ENCODE results near the gene AKR1B15. TPM values are rescaled to one million over a fixed set of nuclear protein-coding genes. Genes with fewer than 3 reads are reported as not detected.
"Not testable (repeated sequence)": the region's sequence is repeated elsewhere in the genome, so short reads cannot be mapped to it uniquely, and the experiment has no call there.

The AKR1B15 gene
- total RNA-seq, 3 donors from 2014 or later, result 3.1 to 8.0 TPM; not detected in 1

- no peak for TF ChIP-seq CTCF (IDR thresholded peaks at IDR 0.05)
- ATAC-seq (no peak), DNase-seq (no peak)
- H3K9me3 ChIP-seq, result no peaks in the 10 kb centered on the region
- H3K36me3 ChIP-seq (ENCODE audit: low read depth), result no peaks in the 10 kb centered on the region
- H3K4me1 ChIP-seq (ENCODE audit: low read depth), result no peaks in the 10 kb centered on the region
- no peak overlapping the region for H3K4me3 ChIP-seq
- intact Hi-C loops (cut with DNase I, micrococcal nuclease), result no loop called here
Observed at GRCh38 chr7:134557391-134557790, 8.5 kb downstream of the AKR1B15 start.

- DNase-seq (no peak), ATAC-seq (no peak)
- intact Hi-C loops (cut with DNase I, micrococcal nuclease), result no loop called here
- no peaks in the 10 kb centered on the region for H3K36me3 ChIP-seq (ENCODE audit: low read depth)
- no peak for TF ChIP-seq CTCF (IDR thresholded peaks at IDR 0.05)
- no peak overlapping the region for H3K4me3 ChIP-seq
- no peaks in the 10 kb centered on the region for H3K4me1 ChIP-seq (ENCODE audit: low read depth)
- H3K9me3 ChIP-seq, result no peaks in the 10 kb centered on the region
Observed at GRCh38 chr7:134558370-134558769, 9.5 kb downstream of the AKR1B15 start.

- DNase-seq; ATAC-seq; H3K4me1 ChIP-seq (ENCODE audit: low read depth); H3K36me3 ChIP-seq (ENCODE audit: low read depth); H3K9me3 ChIP-seq; intact Hi-C loops (cut with DNase I, micrococcal nuclease); H3K4me3 ChIP-seq: not testable (repeated sequence)
Observed at GRCh38 chr7:134561616-134562015, 12.7 kb downstream of the AKR1B15 start.

- intact Hi-C loops (cut with DNase I, micrococcal nuclease), result no loop called here
- Histone ChIP-seq H3K4me1 (ENCODE audit: low read depth) (no peaks in the 10 kb centered on the region), H3K9me3 (no peaks in the 10 kb centered on the region), H3K4me3 (no peak overlapping the region), H3K36me3 (ENCODE audit: low read depth) (no peaks in the 10 kb centered on the region)
- no peak for DNase-seq
- no peak for TF ChIP-seq CTCF (IDR thresholded peaks at IDR 0.05)
- no peak for ATAC-seq
Observed at GRCh38 chr7:134562136-134562535, 13.2 kb downstream of the AKR1B15 start.

- H3K4me3 ChIP-seq; H3K36me3 ChIP-seq (ENCODE audit: low read depth); DNase-seq; H3K9me3 ChIP-seq; H3K4me1 ChIP-seq (ENCODE audit: low read depth); intact Hi-C loops (cut with DNase I, micrococcal nuclease); ATAC-seq: not testable (repeated sequence)
Observed at GRCh38 chr7:134563398-134563749, 14.5 kb downstream of the AKR1B15 start.

- Histone ChIP-seq H3K36me3 (ENCODE audit: low read depth) (no peaks in the 10 kb centered on the region), H3K4me3 (no peak overlapping the region)
- no peak for ATAC-seq
Observed at GRCh38 chr7:134565643-134566136, 16.8 kb downstream of the AKR1B15 start.

More at GRCh38 chr7:134565643-134566136, 16.8 kb downstream of the AKR1B15 start:
- intact Hi-C loops (cut with DNase I, micrococcal nuclease), result no loop called here
- peaks cover 8% of the 10 kb centered on the region for H3K9me3 ChIP-seq
- TF ChIP-seq CTCF (IDR thresholded peaks at IDR 0.05), result no peak
- no peak for DNase-seq
- H3K4me1 ChIP-seq (ENCODE audit: low read depth), result no peaks in the 10 kb centered on the region
